HepG2 (cell line): ENCODE measurements around the gene AMDHD1. TPM values are rescaled to one million over a fixed set of nuclear protein-coding genes. Genes with fewer than 3 reads are reported as not detected.

ENCODE experiments used
- ARID2 ChIP-seq: sonication (generic); formaldehyde crosslinking; IDR thresholded peaks from 2 replicates; pipeline ENCODE4 v1.8.1; 2022; ENCODE audit warnings: mild to moderate bottlenecking, missing genetic modification reagents, borderline replicate concordance
- CEBPB ChIP-seq: IDR thresholded peaks from 2 replicates; pipeline ENCODE4 v1.6.1; 2011; ENCODE audit warnings: low read depth, low read length, improper control_type of control experiment, borderline replicate concordance
- HDAC6 ChIP-seq: fragments of 200-600 bp; sonication (generic); IDR thresholded peaks from 2 replicates; pipeline ENCODE4 v1.7.0; 2017; ENCODE audit warnings: mild to moderate bottlenecking, antibody characterized with exemption, low read length, low read depth
- HMG20A ChIP-seq: IDR thresholded peaks from 2 replicates; pipeline ENCODE4 v1.6.1; 2016; ENCODE audit warnings: borderline replicate concordance
- HNF4G ChIP-seq, 2 experiments: sonication (generic) in 1 of 2; formaldehyde crosslinking in 1 of 2; IDR thresholded peaks; 2 replicates each; pipeline versions ENCODE4 v1.4.0 to v1.6.1; 2011 to 2020; ENCODE audit warnings: borderline replicate concordance in 2 of 2, low read depth in 2 of 2, mild to moderate bottlenecking in 2 of 2, low read length in 1 of 2, missing genetic modification reagents in 1 of 2, moderate library complexity in 1 of 2
- HOXA3 ChIP-seq: sonication (generic); formaldehyde crosslinking; IDR thresholded peaks from 2 replicates; pipeline ENCODE4 v1.5.0; 2020; ENCODE audit warnings: missing genetic modification reagents
- NR2C2 ChIP-seq: sonication (generic); formaldehyde crosslinking; IDR thresholded peaks from 2 replicates; pipeline ENCODE4 v1.4.0; 2020; ENCODE audit warnings: missing genetic modification reagents, mild to moderate bottlenecking, moderate library complexity, borderline replicate concordance
- RAD51 ChIP-seq: fragments of 450-650 bp; IDR thresholded peaks from 2 replicates; pipeline ENCODE4 v1.6.1; 2016; ENCODE audit warnings: borderline replicate concordance
- RBM22 ChIP-seq: fragments of 200-400 bp; formaldehyde crosslinking; optimal IDR thresholded peaks from 2 replicates; pipeline ENCODE3; 2017; ENCODE audit warnings: mild to moderate bottlenecking, low read length, moderate library complexity
- SOX6 ChIP-seq, 2 experiments: fragments of 450-650 bp in 1 of 2; sonication (generic) in 1 of 2; formaldehyde crosslinking in 1 of 2; IDR thresholded peaks; 2 replicates each; pipeline versions ENCODE4 v1.4.0 to v1.6.1; 2017 to 2020; ENCODE audit warnings: antibody characterized with exemption in 1 of 2, mild to moderate bottlenecking in 1 of 2, missing genetic modification reagents in 1 of 2
- SP1 ChIP-seq, 2 experiments: fragments of 450-650 bp in 1 of 2; sonication (generic) in 1 of 2; formaldehyde crosslinking in 1 of 2; IDR thresholded peaks; 2 replicates each; pipeline versions ENCODE4 v1.4.0 to v1.6.1; 2016 to 2020; ENCODE audit warnings: missing genetic modification reagents in 1 of 2
- SPEN ChIP-seq: sonication (generic); formaldehyde crosslinking; IDR thresholded peaks from 2 replicates; pipeline ENCODE4 v1.5.1; 2020; ENCODE audit warnings: low read depth, mild to moderate bottlenecking, missing genetic modification reagents
- ZMYM4 ChIP-seq: sonication (generic); formaldehyde crosslinking; IDR thresholded peaks from 2 replicates; pipeline ENCODE4 v1.8.1; 2023; ENCODE audit warnings: mild to moderate bottlenecking, missing genetic modification reagents
- ZNF143 ChIP-seq: sonication (generic); formaldehyde crosslinking; IDR thresholded peaks from 2 replicates; pipeline ENCODE4 v1.4.0; 2020; ENCODE audit warnings: missing genetic modification reagents
- ZNF33A ChIP-seq: sonication (generic); formaldehyde crosslinking; IDR thresholded peaks from 2 replicates; pipeline ENCODE4 v1.5.1; 2020; ENCODE audit warnings: missing genetic modification reagents, mild to moderate bottlenecking, moderate library complexity, borderline replicate concordance
- ZNF546 ChIP-seq: sonication (generic); formaldehyde crosslinking; conservative IDR thresholded peaks from 2 replicates; pipeline ENCODE4 v1.8.1; 2023; ENCODE audit warnings: mild to moderate bottlenecking, missing genetic modification reagents
- ZNF772 ChIP-seq: sonication (generic); formaldehyde crosslinking; IDR thresholded peaks from 2 replicates; pipeline ENCODE4 v1.5.0; 2020; ENCODE audit warnings: mild to moderate bottlenecking, missing genetic modification reagents
- ZNF775 ChIP-seq: sonication (generic); formaldehyde crosslinking; IDR thresholded peaks from 2 replicates; pipeline ENCODE4 v1.4.0; 2020; ENCODE audit warnings: missing genetic modification reagents, mild to moderate bottlenecking, moderate library complexity, borderline replicate concordance
- polyA plus RNA-seq, 8 experiments: library from polyadenylated mRNA; depleted of rRNA in 3 of 8; stranded (reverse) in 7 of 8; unstranded in 1 of 8; fragments of >200 nt; fragmentation: Illumina TruSeq in 4 of 8; extraction: Trizol in 4 of 8; gene quantifications; 2 replicates each; pipeline versions ENCODE4 v1.2.1 to v1.2.3, GENCODE V29; 2011 to 2016; ENCODE audit warnings: low read depth in 4 of 8, missing spikeins in 1 of 8, mixed read lengths in 1 of 8; ENCODE audit not compliant: insufficient read depth in 1 of 8
- total RNA-seq, 5 experiments: library from RNA; depleted of rRNA; stranded (reverse); fragments of >200 nt; fragmentation: Illumina TruSeq; extraction: Trizol; gene quantifications; 2 replicates each; pipeline ENCODE4 v1.2.3, GENCODE V29; 2016; ENCODE audit warnings: low read depth in 1 of 5
- TF ChIP-seq, protein P1 (sequence below): sonication (generic); formaldehyde crosslinking; IDR thresholded peaks from 2 replicates; pipeline ENCODE4; 2020; ENCODE audit warnings: missing genetic modification reagents, mild to moderate bottlenecking, borderline replicate concordance
- TF ChIP-seq, protein P2 (sequence below): sonication (generic); formaldehyde crosslinking; IDR thresholded peaks from 2 replicates; pipeline ENCODE4 v1.5.0; 2020; ENCODE audit warnings: mild to moderate bottlenecking, missing genetic modification reagents
- TF ChIP-seq, protein P3 (sequence below): sonication (generic); formaldehyde crosslinking; IDR thresholded peaks from 2 replicates; pipeline ENCODE4 v1.4.0; 2020; ENCODE audit warnings: mild to moderate bottlenecking, missing genetic modification reagents
- TF ChIP-seq, protein P4 (sequence below): sonication (generic); formaldehyde crosslinking; conservative IDR thresholded peaks from 2 replicates; pipeline ENCODE4 v1.4.0; 2020; ENCODE audit warnings: missing genetic modification reagents

The AMDHD1 gene
- total and polyA plus RNA-seq, 2 of the 13 experiments (the other 11 are each of a cell fraction or from before 2014, with no cell fraction given): 6.5 to 29.6 TPM

DNA sequence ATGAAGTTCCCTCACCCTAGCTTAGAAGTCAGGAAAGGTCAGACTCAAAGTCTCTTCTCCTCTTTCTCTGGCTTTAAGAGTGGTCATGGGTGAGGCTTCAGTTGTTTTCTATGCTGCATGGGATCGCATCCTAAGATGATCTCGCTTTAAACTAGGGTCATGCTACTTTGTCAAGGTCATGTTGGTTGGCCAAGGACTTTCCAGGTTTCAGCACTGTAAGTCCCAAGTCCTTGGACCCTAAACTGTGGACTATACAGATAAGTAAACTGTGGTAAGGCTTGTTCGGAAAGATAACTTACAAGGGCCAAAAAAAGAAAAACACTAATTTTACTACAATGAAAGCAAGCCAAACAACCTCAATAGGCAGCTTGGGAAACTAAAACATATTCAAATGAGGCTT lies 35.6 kb downstream of the AMDHD1 start (continued):
- TF ChIP-seq, protein P1, sequence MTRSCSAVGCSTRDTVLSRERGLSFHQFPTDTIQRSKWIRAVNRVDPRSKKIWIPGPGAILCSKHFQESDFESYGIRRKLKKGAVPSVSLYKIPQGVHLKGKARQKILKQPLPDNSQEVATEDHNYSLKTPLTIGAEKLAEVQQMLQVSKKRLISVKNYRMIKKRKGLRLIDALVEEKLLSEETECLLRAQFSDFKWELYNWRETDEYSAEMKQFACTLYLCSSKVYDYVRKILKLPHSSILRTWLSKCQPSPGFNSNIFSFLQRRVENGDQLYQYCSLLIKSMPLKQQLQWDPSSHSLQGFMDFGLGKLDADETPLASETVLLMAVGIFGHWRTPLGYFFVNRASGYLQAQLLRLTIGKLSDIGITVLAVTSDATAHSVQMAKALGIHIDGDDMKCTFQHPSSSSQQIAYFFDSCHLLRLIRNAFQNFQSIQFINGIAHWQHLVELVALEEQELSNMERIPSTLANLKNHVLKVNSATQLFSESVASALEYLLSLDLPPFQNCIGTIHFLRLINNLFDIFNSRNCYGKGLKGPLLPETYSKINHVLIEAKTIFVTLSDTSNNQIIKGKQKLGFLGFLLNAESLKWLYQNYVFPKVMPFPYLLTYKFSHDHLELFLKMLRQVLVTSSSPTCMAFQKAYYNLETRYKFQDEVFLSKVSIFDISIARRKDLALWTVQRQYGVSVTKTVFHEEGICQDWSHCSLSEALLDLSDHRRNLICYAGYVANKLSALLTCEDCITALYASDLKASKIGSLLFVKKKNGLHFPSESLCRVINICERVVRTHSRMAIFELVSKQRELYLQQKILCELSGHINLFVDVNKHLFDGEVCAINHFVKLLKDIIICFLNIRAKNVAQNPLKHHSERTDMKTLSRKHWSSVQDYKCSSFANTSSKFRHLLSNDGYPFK (CRISPR knock-in tag): no peak
- TF ChIP-seq, protein P2, sequence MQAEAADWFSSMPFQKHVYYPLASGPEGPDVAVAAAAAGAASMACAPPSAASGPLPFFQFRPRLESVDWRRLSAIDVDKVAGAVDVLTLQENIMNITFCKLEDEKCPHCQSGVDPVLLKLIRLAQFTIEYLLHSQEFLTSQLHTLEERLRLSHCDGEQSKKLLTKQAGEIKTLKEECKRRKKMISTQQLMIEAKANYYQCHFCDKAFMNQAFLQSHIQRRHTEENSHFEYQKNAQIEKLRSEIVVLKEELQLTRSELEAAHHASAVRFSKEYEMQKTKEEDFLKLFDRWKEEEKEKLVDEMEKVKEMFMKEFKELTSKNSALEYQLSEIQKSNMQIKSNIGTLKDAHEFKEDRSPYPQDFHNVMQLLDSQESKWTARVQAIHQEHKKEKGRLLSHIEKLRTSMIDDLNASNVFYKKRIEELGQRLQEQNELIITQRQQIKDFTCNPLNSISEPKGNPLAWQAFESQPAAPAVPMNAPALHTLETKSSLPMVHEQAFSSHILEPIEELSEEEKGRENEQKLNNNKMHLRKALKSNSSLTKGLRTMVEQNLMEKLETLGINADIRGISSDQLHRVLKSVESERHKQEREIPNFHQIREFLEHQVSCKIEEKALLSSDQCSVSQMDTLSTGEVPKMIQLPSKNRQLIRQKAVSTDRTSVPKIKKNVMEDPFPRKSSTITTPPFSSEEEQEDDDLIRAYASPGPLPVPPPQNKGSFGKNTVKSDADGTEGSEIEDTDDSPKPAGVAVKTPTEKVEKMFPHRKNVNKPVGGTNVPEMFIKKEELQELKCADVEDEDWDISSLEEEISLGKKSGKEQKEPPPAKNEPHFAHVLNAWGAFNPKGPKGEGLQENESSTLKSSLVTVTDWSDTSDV (CRISPR knock-in tag): no peak
- TF ChIP-seq, protein P3, sequence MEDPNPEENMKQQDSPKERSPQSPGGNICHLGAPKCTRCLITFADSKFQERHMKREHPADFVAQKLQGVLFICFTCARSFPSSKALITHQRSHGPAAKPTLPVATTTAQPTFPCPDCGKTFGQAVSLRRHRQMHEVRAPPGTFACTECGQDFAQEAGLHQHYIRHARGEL (CRISPR knock-in tag): no peak
- TF ChIP-seq RAD51: no peak
- no peak for TF ChIP-seq ZNF33A (CRISPR knock-in tag)
- TF ChIP-seq NR2C2 (CRISPR knock-in tag): no peak
- TF ChIP-seq ZNF772 (CRISPR knock-in tag): no peak
- TF ChIP-seq CEBPB: no peak
- TF ChIP-seq, protein P4, sequence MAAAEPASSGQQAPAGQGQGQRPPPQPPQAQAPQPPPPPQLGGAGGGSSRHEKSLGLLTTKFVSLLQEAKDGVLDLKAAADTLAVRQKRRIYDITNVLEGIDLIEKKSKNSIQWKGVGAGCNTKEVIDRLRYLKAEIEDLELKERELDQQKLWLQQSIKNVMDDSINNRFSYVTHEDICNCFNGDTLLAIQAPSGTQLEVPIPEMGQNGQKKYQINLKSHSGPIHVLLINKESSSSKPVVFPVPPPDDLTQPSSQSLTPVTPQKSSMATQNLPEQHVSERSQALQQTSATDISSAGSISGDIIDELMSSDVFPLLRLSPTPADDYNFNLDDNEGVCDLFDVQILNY (CRISPR knock-in tag): no peak
- TF ChIP-seq HNF4G (IDR thresholded peaks at IDR 0.05; ENCODE audit: borderline replicate concordance, low read depth, low read length): peak; percentile 13; the same call in 1 of the 2 replicates
- no peak for TF ChIP-seq HNF4G (CRISPR knock-in tag; IDR thresholded peaks at IDR 0.05; ENCODE audit: borderline replicate concordance, low read depth)
- no peak for TF ChIP-seq SP1 (IDR thresholded peaks at IDR 0.05)
- no peak for TF ChIP-seq SP1 (CRISPR knock-in tag; IDR thresholded peaks at IDR 0.05)
- TF ChIP-seq HDAC6: no peak
- peak; percentile 57; the same call in 1 of the 2 replicates for TF ChIP-seq ZMYM4
- TF ChIP-seq ZNF143 (CRISPR knock-in tag): no peak
- TF ChIP-seq ZNF775 (CRISPR knock-in tag): no peak
- peak; percentile 15; the same call in 1 of the 2 replicates for TF ChIP-seq HMG20A (CRISPR knock-in tag)
- TF ChIP-seq ARID2: no peak
- TF ChIP-seq ZNF546 (CRISPR knock-in tag): no peak
- no peak for TF ChIP-seq SOX6 (IDR thresholded peaks at IDR 0.05)
- peak; percentile 75 for TF ChIP-seq SOX6 (CRISPR knock-in tag; IDR thresholded peaks at IDR 0.05)
- TF ChIP-seq HOXA3 (CRISPR knock-in tag): no peak
- TF ChIP-seq SPEN (CRISPR knock-in tag): peak; percentile 29; the same call in 1 of the 2 replicates
- no peak for TF ChIP-seq RBM22
